K562 (cell line): ENCODE data around the gene CRY2. TPM values are rescaled to one million over a fixed set of nuclear protein-coding genes. Genes with fewer than 3 reads are reported as not detected.
A peak's percentile ranks its signal among the peaks of the same experiment; 100 is the strongest.

Source experiments
- C11orf30 ChIP-seq: fragments of 450-650 bp; IDR thresholded peaks from 2 replicates; pipeline ENCODE4 v1.6.1; 2016; ENCODE audit warnings: low read depth, mild to moderate bottlenecking
- CBFB ChIP-seq: sonication (generic); formaldehyde crosslinking; IDR thresholded peaks from 2 replicates; pipeline ENCODE4 v1.4.0; 2020; ENCODE audit warnings: mild to moderate bottlenecking, missing genetic modification reagents
- CTBP1 ChIP-seq: fragments of 450-650 bp; IDR thresholded peaks from 2 replicates; pipeline ENCODE4 v1.6.1; 2016; ENCODE audit warnings: borderline replicate concordance
- CTCF ChIP-seq, 3 experiments: IDR thresholded peaks in 2 of 3; conservative IDR thresholded peaks in 1 of 3; 2 replicates each; pipeline ENCODE4 v1.5.1; 2011 to 2012; ENCODE audit warnings: low read length in 3 of 3, mild to moderate bottlenecking in 3 of 3, control low read depth in 2 of 3, improper control_type of control experiment in 1 of 3, inconsistent platforms in 1 of 3, low read depth in 1 of 3, mixed read lengths in 1 of 3, moderate library complexity in 1 of 3; ENCODE audit not compliant: insufficient read depth in 2 of 3
- E2F5 ChIP-seq: sonication (generic); formaldehyde crosslinking; IDR thresholded peaks from 2 replicates; pipeline ENCODE4 v1.8.0; 2022; ENCODE audit warnings: mild to moderate bottlenecking, missing genetic modification reagents
- KDM2B ChIP-seq: fragments of 250-450 bp; sonication (Bioruptor Pico); IDR thresholded peaks from 2 replicates; pipeline ENCODE4 v1.8.0; 2021; ENCODE audit warnings: mild to moderate bottlenecking, moderate library complexity
- OTX1 ChIP-seq: fragments of 450-650 bp; formaldehyde crosslinking; IDR thresholded peaks from 2 replicates; pipeline ENCODE4 v1.4.0; 2022; ENCODE audit warnings: mild to moderate bottlenecking
- PHF20 ChIP-seq: fragments of 450-650 bp; IDR thresholded peaks from 2 replicates; pipeline ENCODE4 v1.6.1; 2018; ENCODE audit not compliant: partially characterized antibody
- REST ChIP-seq, 2 experiments: fragments of 450-650 bp; formaldehyde crosslinking in 1 of 2; IDR thresholded peaks; 2 replicates each; pipeline versions ENCODE4 v1.4.0 to v1.6.1; 2014 to 2020; ENCODE audit warnings: mild to moderate bottlenecking in 2 of 2, borderline replicate concordance in 1 of 2, low read depth in 1 of 2
- RUNX1 ChIP-seq: sonication (generic); IDR thresholded peaks from 2 replicates; pipeline ENCODE4 v1.6.1; 2016; ENCODE audit warnings: antibody characterized with exemption, low read depth
- SMC3 ChIP-seq: conservative IDR thresholded peaks from 2 replicates; pipeline ENCODE4 v1.6.1; 2011; ENCODE audit warnings: low read depth, low read length, improper control_type of control experiment; ENCODE audit not compliant: insufficient read depth
- SRSF7 ChIP-seq: fragments of 200-400 bp; formaldehyde crosslinking; optimal IDR thresholded peaks from 2 replicates; pipeline ENCODE3; 2017; ENCODE audit warnings: mild to moderate bottlenecking, low read depth, low read length
- STAG1 ChIP-seq: sonication (generic); formaldehyde crosslinking; IDR thresholded peaks from 2 replicates; pipeline ENCODE4 v1.5.0; 2020; ENCODE audit warnings: missing genetic modification reagents, borderline replicate concordance
- ZBTB43 ChIP-seq: sonication (generic); formaldehyde crosslinking; IDR thresholded peaks from 2 replicates; pipeline ENCODE4 v1.8.0; 2023; ENCODE audit warnings: mild to moderate bottlenecking, missing genetic modification reagents
- ZNF316 ChIP-seq: fragments of 450-650 bp; IDR thresholded peaks from 2 replicates; pipeline ENCODE4 v1.6.1; 2016
- ZNF764 ChIP-seq: fragments of 250-450 bp; sonication (Bioruptor Pico); IDR thresholded peaks from 2 replicates; pipeline ENCODE4 v1.4.0; 2020; ENCODE audit warnings: low read depth, mild to moderate bottlenecking, moderate library complexity
- polyA plus RNA-seq, 8 experiments: library from polyadenylated mRNA; depleted of rRNA in 4 of 8; stranded (reverse) in 5 of 8; unstranded in 3 of 8; fragments of >200 nt; fragmentation: Nextera tagmentation in 2 of 8; fragmentation: Illumina TruSeq in 1 of 8; extraction: Ambion mirVana in 2 of 8; extraction: Trizol in 1 of 8; gene quantifications; 2 replicates each; pipeline versions ENCODE4 v1.2.1 to v1.2.3, GENCODE V29; 2011 to 2014; ENCODE audit warnings: inconsistent platforms in 1 of 8, missing spikeins in 1 of 8
- total RNA-seq, 7 experiments: library from RNA; depleted of rRNA in 6 of 7; stranded (reverse); fragments of >200 nt in 6 of 7; fragmentation: Illumina TruSeq in 2 of 7; extraction: Trizol in 2 of 7; gene quantifications; 2 replicates each; pipeline versions ENCODE4 v1.2.1 to v1.2.3, GENCODE V29; 2011 to 2021; ENCODE audit warnings: low replicate concordance in 1 of 7

The CRY2 gene
- total and polyA plus RNA-seq, 9 of the 15 experiments (the other 6 are each of a cell fraction or from before 2014, with no cell fraction given): 2.3 to 23.9 (median 14.8) TPM

- TF ChIP-seq ZNF316 (peak; percentile 75), ZNF764 (CRISPR knock-in tag) (no peak), ZBTB43 (CRISPR knock-in tag) (no peak), CTCF (IDR thresholded peaks at IDR 0.05 in 2 of 3, conservative IDR thresholded peaks at IDR 0.05 in 1 of 3; ENCODE audit: insufficient read depth in 2 of 3, low read depth in 1 of 3, low read length in 3 of 3) (peak; percentile 83 to 89 (median 86)), CTBP1 (peak; percentile 36; the same call in 1 of the 2 replicates), OTX1 (no peak), KDM2B (CRISPR knock-in tag) (no peak), E2F5 (CRISPR knock-in tag) (peak; percentile 29; the same call in 1 of the 2 replicates), STAG1 (CRISPR knock-in tag) (peak; percentile 83; the same call in 1 of the 2 replicates), SMC3 (peak; percentile 87), PHF20 (no peak), CBFB (CRISPR knock-in tag) (0 out of 2 replicates have a peak, but pooled peaks have one; percentile 46), RUNX1 (no peak), C11orf30 (peak; percentile 71), REST (IDR thresholded peaks at IDR 0.05; ENCODE audit: borderline replicate concordance) (peak; percentile 75), REST (CRISPR knock-in tag; IDR thresholded peaks at IDR 0.05; ENCODE audit: low read depth) (no peak), SRSF7 (no peak)
Measured at GRCh38 chr11:45872651-45873356, 25.5 kb downstream of the CRY2 start (continued).
